ENCODE results near the gene FAM229A. TPM values are rescaled to one million over a fixed set of nuclear protein-coding genes. Genes with fewer than 3 reads are reported as not detected.

FAM229A gene
- total and polyA plus RNA-seq, 9 of the 15 experiments (the other 6 are each of a cell fraction or from before 2014, with no cell fraction given) = 0.04 to 21.6 (median 7.4) TPM

- no peak for TF ChIP-seq STAT6 (CRISPR knock-in tag; IDR thresholded peaks at IDR 0.05)
- TF ChIP-seq ZNF23 (CRISPR knock-in tag; IDR thresholded peaks at IDR 0.05) = no peak
- TF ChIP-seq ZNF395 (CRISPR knock-in tag; IDR thresholded peaks at IDR 0.05) = no peak
- no peak for TF ChIP-seq POU5F1 (IDR thresholded peaks at IDR 0.05; ENCODE audit: borderline replicate concordance, low read depth, low read length, partially characterized antibody)
- no peak for TF ChIP-seq CTCF (IDR thresholded peaks at IDR 0.05 in 2 of 3, conservative IDR thresholded peaks at IDR 0.05 in 1 of 3; ENCODE audit: insufficient read depth in 2 of 3, low read depth in 1 of 3, low read length in 3 of 3)
Measured at GRCh38 chr1:32405672-32406467, 43.6 kb upstream of the FAM229A start (continued).

All from K562 (cell line).